Caco-2 (cell line): ENCODE measurements around the gene UNC13C. TPM values are rescaled to one million over a fixed set of nuclear protein-coding genes. Genes with fewer than 3 reads are reported as not detected.

Experiments
- BruUV-seq: library from RNA; stranded (reverse); fragments of 400-500 nt; replicated peaks from 2 replicates; lab custom pipeline; 2021; lab: Mats Ljungman, UMichigan
- CTCF ChIA-PET: fragments of 300-600 bp; sonication (Branson Sonifier 250); formaldehyde crosslinking; loops from one replicate; lab custom pipeline; 2022; ENCODE audit warnings: antibody characterized with exemption; lab: Charles Lee
- POLR2A ChIA-PET: fragments of 300-600 bp; sonication (Branson Sonifier 250); formaldehyde crosslinking; loops from one replicate; lab custom pipeline; 2022; ENCODE audit warnings: antibody characterized with exemption; lab: Charles Lee
- DNase-seq, 2 experiments: peaks; one replicate each; pipeline versions ENCODE4 v3.0.0 to v3.0.0-alpha.2; 2020 to 2022
- H3K27me3 ChIP-seq: replicated peaks from 2 replicates; pipeline ENCODE4 v1.6.0; 2011; ENCODE audit warnings: low read length; ENCODE audit not compliant: control insufficient read depth, insufficient read depth
- H3K36me3 ChIP-seq: 2 replicates; pipeline ENCODE4 v1.5.1; 2011; ENCODE audit warnings: low read length; ENCODE audit not compliant: control insufficient read depth, insufficient read depth
- H3K4me1 ChIP-seq: fragments of 250-450 bp; sonication (Bioruptor Pico); 2 replicates; pipeline ENCODE4 v1.5.1; 2020; ENCODE audit warnings: mild to moderate bottlenecking
- H3K4me3 ChIP-seq: 2 replicates; pipeline ENCODE4 v1.5.1; 2011; ENCODE audit warnings: low read depth, mild to moderate bottlenecking, control low read depth, low read length
- H3K9me3 ChIP-seq: fragments of 250-450 bp; sonication (Bioruptor Pico); 2 replicates; pipeline ENCODE4 v1.5.1; 2020; ENCODE audit warnings: mild to moderate bottlenecking, moderate library complexity
- H3K27ac Mint-ChIP-seq: one replicate; pipeline ENCODE4 v1.8.0; 2022; ENCODE audit warnings: mixed read lengths; ENCODE audit not compliant: unreplicated experiment
- H3K27me3 Mint-ChIP-seq: one replicate; pipeline ENCODE4 v1.8.0; 2022; ENCODE audit warnings: mixed read lengths; ENCODE audit not compliant: insufficient read depth, unreplicated experiment
- H3K36me3 Mint-ChIP-seq: one replicate; pipeline ENCODE4 v1.8.0; 2022; ENCODE audit warnings: mild to moderate bottlenecking, mixed read lengths; ENCODE audit not compliant: insufficient read depth, unreplicated experiment
- H3K4me1 Mint-ChIP-seq: one replicate; pipeline ENCODE4 v1.8.0; 2022; ENCODE audit warnings: low read depth, mixed read lengths; ENCODE audit not compliant: unreplicated experiment
- H3K4me3 Mint-ChIP-seq: one replicate; pipeline ENCODE4 v1.8.0; 2022; ENCODE audit warnings: mild to moderate bottlenecking, moderate library complexity, mixed read lengths; ENCODE audit not compliant: unreplicated experiment
- H3K9me3 Mint-ChIP-seq: one replicate; pipeline ENCODE4 v1.8.0; 2022; ENCODE audit warnings: mixed read lengths; ENCODE audit not compliant: unreplicated experiment
- intact Hi-C: fragments of 100-400 bp; cut with micrococcal nuclease; formaldehyde crosslinking; loops from one replicate; pipeline ENCODE4 v1.10.0; 2022; ENCODE audit not compliant: unreplicated experiment
- total RNA-seq: library from RNA; stranded (reverse); gene quantifications from 2 replicates; pipeline ENCODE4 v1.2.3, GENCODE V29; 2022
- TF ChIP-seq, protein P1 (sequence below), 2 experiments: fragments of 200-600 bp in 1 of 2; IDR thresholded peaks; 1 replicate in 1 of 2; 2 replicates in 1 of 2; pipeline versions ENCODE4 v1.5.1 to v1.8.0; 2011 to 2022; ENCODE audit warnings: antibody characterized with exemption in 1 of 2, control low read depth in 1 of 2, inconsistent platforms in 1 of 2, low read depth in 1 of 2, low read length in 1 of 2, mild to moderate bottlenecking in 1 of 2, moderate library complexity in 1 of 2; ENCODE audit not compliant: insufficient read depth in 1 of 2, severe bottlenecking in 1 of 2, unreplicated experiment in 1 of 2

The UNC13C gene
- total RNA-seq, 1 experiment from 2014 or later: 2.9 TPM

DNA sequence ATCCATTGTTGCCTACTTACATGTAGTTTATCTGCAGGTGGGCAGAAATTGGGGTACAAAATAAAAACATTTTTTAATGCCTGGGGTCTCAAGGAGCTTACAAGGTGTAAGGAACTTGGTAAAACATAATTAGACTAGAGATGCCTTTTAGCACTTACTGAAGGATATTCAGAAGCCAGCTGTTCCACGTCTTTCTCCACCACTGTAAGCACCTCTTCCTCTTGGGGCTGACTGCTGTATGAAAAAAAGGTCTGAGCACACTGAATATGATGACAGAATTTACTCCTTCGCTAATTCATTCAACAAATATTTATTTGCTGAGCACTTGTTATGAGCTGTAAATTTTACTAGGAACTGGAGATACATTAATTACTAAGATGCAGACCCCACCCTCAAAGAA, 539.1 kb downstream of the UNC13C start:
- POLR2A ChIA-PET: no interaction called here
- Histone ChIP-seq H3K36me3 (no peaks in the 10 kb centered on the region), H3K4me3 (no peak overlapping the region), H3K27me3 (no peaks in the 10 kb centered on the region), H3K4me1 (no peaks in the 10 kb centered on the region), H3K9me3 (no peaks in the 10 kb centered on the region)
- no peak overlapping the region for H3K27ac Mint-ChIP-seq
- TF ChIP-seq, protein P1, sequence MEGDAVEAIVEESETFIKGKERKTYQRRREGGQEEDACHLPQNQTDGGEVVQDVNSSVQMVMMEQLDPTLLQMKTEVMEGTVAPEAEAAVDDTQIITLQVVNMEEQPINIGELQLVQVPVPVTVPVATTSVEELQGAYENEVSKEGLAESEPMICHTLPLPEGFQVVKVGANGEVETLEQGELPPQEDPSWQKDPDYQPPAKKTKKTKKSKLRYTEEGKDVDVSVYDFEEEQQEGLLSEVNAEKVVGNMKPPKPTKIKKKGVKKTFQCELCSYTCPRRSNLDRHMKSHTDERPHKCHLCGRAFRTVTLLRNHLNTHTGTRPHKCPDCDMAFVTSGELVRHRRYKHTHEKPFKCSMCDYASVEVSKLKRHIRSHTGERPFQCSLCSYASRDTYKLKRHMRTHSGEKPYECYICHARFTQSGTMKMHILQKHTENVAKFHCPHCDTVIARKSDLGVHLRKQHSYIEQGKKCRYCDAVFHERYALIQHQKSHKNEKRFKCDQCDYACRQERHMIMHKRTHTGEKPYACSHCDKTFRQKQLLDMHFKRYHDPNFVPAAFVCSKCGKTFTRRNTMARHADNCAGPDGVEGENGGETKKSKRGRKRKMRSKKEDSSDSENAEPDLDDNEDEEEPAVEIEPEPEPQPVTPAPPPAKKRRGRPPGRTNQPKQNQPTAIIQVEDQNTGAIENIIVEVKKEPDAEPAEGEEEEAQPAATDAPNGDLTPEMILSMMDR (IDR thresholded peaks at IDR 0.05; ENCODE audit: insufficient read depth in 1 of 2, low read depth in 1 of 2, low read length in 1 of 2, severe bottlenecking in 1 of 2, unreplicated experiment in 1 of 2): no peak
- intact Hi-C loops: no loop called here
- CTCF ChIA-PET: no interaction called here
- no peaks in the 10 kb centered on the region for H3K36me3 Mint-ChIP-seq
- no peak for DNase-seq
- BruUV-seq: no TSS peak
- no peaks in the 10 kb centered on the region for H3K9me3 Mint-ChIP-seq
- H3K27me3 Mint-ChIP-seq: no peaks in the 10 kb centered on the region
- no peaks in the 10 kb centered on the region for H3K4me1 Mint-ChIP-seq
- H3K4me3 Mint-ChIP-seq: no peak overlapping the region

DNA sequence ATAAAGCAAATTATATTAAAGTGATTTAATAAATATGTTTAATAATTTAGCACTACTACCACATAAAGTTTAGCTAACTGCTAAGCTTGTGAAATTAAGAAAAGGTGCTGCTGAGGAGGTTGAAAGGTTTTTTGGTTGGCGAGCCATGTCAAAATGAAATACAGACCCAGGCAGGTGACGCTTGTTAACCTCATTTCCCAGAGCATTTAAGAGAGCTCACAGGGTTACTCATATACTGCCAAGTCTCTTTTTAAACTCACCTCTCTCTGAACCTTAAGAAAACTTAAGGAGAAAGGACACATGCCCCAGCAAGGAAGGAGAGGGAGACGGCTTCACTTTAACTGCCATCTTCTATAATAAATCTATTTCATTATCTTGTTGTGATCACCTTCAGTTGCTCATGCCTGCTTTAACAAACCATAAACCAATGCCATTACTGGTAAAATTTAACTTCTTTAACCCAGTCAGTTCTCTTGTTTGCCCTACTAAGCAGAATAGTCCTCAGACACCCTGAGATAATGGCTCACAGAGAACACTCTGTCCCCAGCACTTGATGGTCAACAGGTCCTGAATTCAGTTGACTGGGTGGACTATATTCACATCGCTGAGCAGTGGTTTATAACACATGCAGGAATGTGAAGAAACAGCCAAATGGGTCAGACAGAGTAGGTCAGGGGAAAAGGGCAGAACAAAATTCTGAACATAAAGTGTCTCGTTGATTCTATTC, 540.1 kb downstream of the UNC13C start:
- Mint-ChIP-seq H3K27me3 (no peaks in the 10 kb centered on the region), H3K36me3 (no peaks in the 10 kb centered on the region), H3K4me1 (no peaks in the 10 kb centered on the region), H3K4me3 (no peak overlapping the region), H3K9me3 (no peaks in the 10 kb centered on the region), H3K27ac (no peak overlapping the region)
- BruUV-seq: no TSS peak
- Histone ChIP-seq H3K4me1 (no peaks in the 10 kb centered on the region), H3K9me3 (no peaks in the 10 kb centered on the region), H3K36me3 (no peaks in the 10 kb centered on the region), H3K27me3 (no peaks in the 10 kb centered on the region), H3K4me3 (no peak overlapping the region)
- intact Hi-C loops: no loop called here
- TF ChIP-seq, protein P1 (IDR thresholded peaks at IDR 0.05; ENCODE audit: insufficient read depth in 1 of 2, low read depth in 1 of 2, low read length in 1 of 2, severe bottlenecking in 1 of 2, unreplicated experiment in 1 of 2): no peak
- no peak for DNase-seq
- ChIA-PET CTCF (no interaction called here), POLR2A (no interaction called here)

DNA sequence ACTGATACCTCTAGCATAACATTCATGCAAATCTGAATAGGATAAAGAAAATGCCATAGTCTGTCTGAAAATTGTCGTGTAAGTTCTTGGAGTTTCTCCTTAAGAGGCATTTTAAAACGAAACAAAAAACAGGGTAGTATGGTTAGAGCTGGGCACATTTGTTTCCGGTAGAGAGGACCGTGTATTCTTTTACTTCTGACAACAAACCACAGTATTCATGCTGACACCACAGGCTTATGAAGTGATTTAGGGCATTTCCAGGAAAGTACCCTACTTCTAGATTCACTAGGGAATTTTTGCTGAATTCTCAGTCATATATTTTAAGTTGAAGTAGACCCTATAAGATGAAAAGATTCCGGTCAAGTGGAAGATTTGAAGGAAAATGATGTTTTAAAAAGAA, 541.3 kb downstream of the UNC13C start:
- Mint-ChIP-seq H3K4me3 (no peak overlapping the region), H3K36me3 (no peaks in the 10 kb centered on the region), H3K27ac (no peak overlapping the region), H3K4me1 (no peaks in the 10 kb centered on the region), H3K9me3 (no peaks in the 10 kb centered on the region), H3K27me3 (no peaks in the 10 kb centered on the region)
- intact Hi-C loops: no loop called here
- Histone ChIP-seq H3K27me3 (no peaks in the 10 kb centered on the region), H3K9me3 (no peaks in the 10 kb centered on the region), H3K36me3 (no peaks in the 10 kb centered on the region), H3K4me3 (no peak overlapping the region), H3K4me1 (no peaks in the 10 kb centered on the region)
- ChIA-PET CTCF (no interaction called here), POLR2A (no interaction called here)
- DNase-seq: no peak
- no TSS peak for BruUV-seq
- TF ChIP-seq, protein P1 (IDR thresholded peaks at IDR 0.05; ENCODE audit: insufficient read depth in 1 of 2, low read depth in 1 of 2, low read length in 1 of 2, severe bottlenecking in 1 of 2, unreplicated experiment in 1 of 2): no peak
